A673 (cell line): ENCODE measurements around the gene FICD. TPM values are rescaled to one million over a fixed set of nuclear protein-coding genes. Genes with fewer than 3 reads are reported as not detected.

Experiments used
- BruUV-seq: library from RNA; stranded (reverse); fragments of 400-500 nt; replicated peaks from 2 replicates; lab custom pipeline; 2021; lab: Mats Ljungman, UMichigan
- CTCF ChIA-PET: fragments of 300-600 bp; sonication (Branson Sonifier 250); formaldehyde crosslinking; loops from one replicate; lab custom pipeline; 2022; ENCODE audit warnings: antibody characterized with exemption; lab: Charles Lee
- POLR2A ChIA-PET: fragments of 300-600 bp; sonication (Branson Sonifier 250); formaldehyde crosslinking; loops from one replicate; lab custom pipeline; 2022; ENCODE audit warnings: antibody characterized with exemption; ENCODE audit not compliant: low non-redundant PET; lab: Charles Lee
- DNase-seq: peaks from one replicate; pipeline ENCODE4 v3.0.0-alpha.2; 2015; ENCODE audit warnings: low spot score
- H3K27ac ChIP-seq: fragments of 200-600 bp; sonication (generic); 2 replicates; pipeline ENCODE4 v1.5.1; 2016; ENCODE audit warnings: mixed run types, low read depth, mild to moderate bottlenecking, mixed read lengths, antibody characterized with exemption, low read length; ENCODE audit not compliant: poor library complexity, severe bottlenecking
- H3K27me3 ChIP-seq: fragments of 200-600 bp; sonication (generic); replicated peaks from 2 replicates; pipeline ENCODE4 v1.6.1; 2017; ENCODE audit warnings: mixed run types, low read depth, mild to moderate bottlenecking, mixed read lengths, antibody characterized with exemption, low read length; ENCODE audit not compliant: insufficient read depth, poor library complexity
- H3K36me3 ChIP-seq: fragments of 200-600 bp; sonication (generic); 2 replicates; pipeline ENCODE4 v1.6.1; 2016; ENCODE audit warnings: mixed run types, mild to moderate bottlenecking, mixed read lengths, antibody characterized with exemption, low read length; ENCODE audit not compliant: insufficient read depth, poor library complexity, severe bottlenecking
- H3K4me1 ChIP-seq: fragments of 200-600 bp; sonication (generic); 2 replicates; pipeline ENCODE4 v1.6.1; 2017; ENCODE audit warnings: mixed run types, mild to moderate bottlenecking, mixed read lengths, antibody characterized with exemption, low read length; ENCODE audit not compliant: insufficient read depth, poor library complexity, severe bottlenecking
- H3K4me3 ChIP-seq: fragments of 200-600 bp; sonication (generic); 2 replicates; pipeline ENCODE4 v1.5.1; 2016; ENCODE audit warnings: low read depth, mixed run types, mild to moderate bottlenecking, mixed read lengths, low read length; ENCODE audit not compliant: poor library complexity, severe bottlenecking
- H3K9me3 ChIP-seq: fragments of 200-600 bp; sonication (generic); 2 replicates; pipeline ENCODE4 v1.6.1; 2016; ENCODE audit warnings: mixed run types, low read depth, mild to moderate bottlenecking, mixed read lengths, antibody characterized with exemption, low read length; ENCODE audit not compliant: poor library complexity, severe bottlenecking
- CTCF ChIP-seq: fragments of 300-800, 200-600 bp; sonication (generic); conservative IDR thresholded peaks from 2 replicates; pipeline ENCODE4 v1.5.1; 2017; ENCODE audit warnings: low read depth, mild to moderate bottlenecking, antibody characterized with exemption, low read length, moderate library complexity, mixed read lengths
- EZH2 ChIP-seq: fragments of 200-600 bp; sonication (generic); IDR thresholded peaks from 2 replicates; pipeline ENCODE4 v1.6.1; 2017; ENCODE audit warnings: borderline replicate concordance, low read depth, mild to moderate bottlenecking, mixed read lengths, antibody characterized with exemption, low read length; ENCODE audit not compliant: poor library complexity, severe bottlenecking
- intact Hi-C: fragments of 100-400 bp; cut with micrococcal nuclease; formaldehyde crosslinking; loops from one replicate; pipeline ENCODE4 v1.10.0; 2022; ENCODE audit not compliant: unreplicated experiment
- total RNA-seq: library from RNA; stranded (reverse); gene quantifications from 2 replicates; pipeline ENCODE4 v1.2.3, GENCODE V29; 2021

Gene FICD
- total RNA-seq, 1 experiment from 2014 or later: 3.6 TPM

GRCh38 chr12:108560752-108561719 is 46.0 kb downstream of the FICD start, which contains the start of gene SART3:
Gene SART3 (minus strand): TSS chr12:108561173. CDS start chr12:108561154, 19 bp downstream.
- peak within 1 kb of the TSS; percentile 79 for H3K4me3 ChIP-seq
- H3K36me3 ChIP-seq: peaks cover 25% of the 10 kb centered on the region
- TF ChIP-seq CTCF (no peak), EZH2 (no peak)
- intact Hi-C loops: loop anchor here (5.0 to 10.0 kb wide), 3 partner anchors 174 to 391 kb away; partner anchors contain the start of gene CORO1C
- POLR2A ChIA-PET: no interaction called here
- no peaks in the 10 kb centered on the region for H3K9me3 ChIP-seq
- no TSS peak for BruUV-seq
- H3K4me1 ChIP-seq: peaks cover 20% of the 10 kb centered on the region
- CTCF ChIA-PET: no interaction called here
- H3K27ac ChIP-seq: peak within 1 kb of the TSS; percentile 97
- DNase-seq: peak; percentile 93
- no peaks in the 10 kb centered on the region for H3K27me3 ChIP-seq

GRCh38 chr12:108561852-108562347 is 46.8 kb downstream of the FICD start:
- intact Hi-C loops: loop anchor here (2.0 to 10.0 kb wide), 5 partner anchors 173 to 535 kb away; partner anchors contain the start of genes CORO1C and UNG
- peak overlapping the region; percentile 79 for H3K4me3 ChIP-seq
- peak overlapping the region; percentile 97 for H3K27ac ChIP-seq
- no peak for TF ChIP-seq CTCF
- TF ChIP-seq EZH2: no peak
- BruUV-seq: no TSS peak
- peaks cover 28% of the 10 kb centered on the region for H3K4me1 ChIP-seq
- ChIA-PET POLR2A (no interaction called here), CTCF (no interaction called here)
- peaks cover 34% of the 10 kb centered on the region for H3K36me3 ChIP-seq
- H3K27me3 ChIP-seq: no peaks in the 10 kb centered on the region
- H3K9me3 ChIP-seq: no peaks in the 10 kb centered on the region
- no peak for DNase-seq

- ChIA-PET POLR2A (interaction anchor here (0.5 kb wide), 1 partner anchor 297 kb away, joined by 7 read pairs; no protein-coding TSS in a partner anchor), CTCF (no interaction called here)
- peak within 1 kb of the TSS; percentile 97 for H3K27ac ChIP-seq
- peak within 1 kb of the TSS; percentile 79 for H3K4me3 ChIP-seq
- H3K27me3 ChIP-seq: no peaks in the 10 kb centered on the region
- peaks cover 39% of the 10 kb centered on the region for H3K36me3 ChIP-seq
- BruUV-seq: no TSS peak
- TF ChIP-seq CTCF: no peak
- no peak for TF ChIP-seq EZH2
- intact Hi-C loops: loop anchor here (1.0 to 10.0 kb wide), 6 partner anchors 56 to 534 kb away; partner anchors contain the start of genes CORO1C and UNG
- no peaks in the 10 kb centered on the region for H3K9me3 ChIP-seq
- H3K4me1 ChIP-seq: peaks cover 35% of the 10 kb centered on the region
- peak; percentile 98 for DNase-seq
Measured at GRCh38 chr12:108562348-108563135, 47.5 kb downstream of the FICD start, which contains the start of gene ISCU. Gene ISCU (plus strand): TSS chr12:108562596. CDS start chr12:108562623, 27 bp downstream.
